Iris pigment epithelial cell (primary cell): ENCODE data around the gene AQP12A.

Source experiments
- DNase-seq: peaks from one replicate; pipeline ENCODE4 v3.0.0-alpha.2; 2011; ENCODE audit warnings: low read depth

AQP12A gene

DNA sequence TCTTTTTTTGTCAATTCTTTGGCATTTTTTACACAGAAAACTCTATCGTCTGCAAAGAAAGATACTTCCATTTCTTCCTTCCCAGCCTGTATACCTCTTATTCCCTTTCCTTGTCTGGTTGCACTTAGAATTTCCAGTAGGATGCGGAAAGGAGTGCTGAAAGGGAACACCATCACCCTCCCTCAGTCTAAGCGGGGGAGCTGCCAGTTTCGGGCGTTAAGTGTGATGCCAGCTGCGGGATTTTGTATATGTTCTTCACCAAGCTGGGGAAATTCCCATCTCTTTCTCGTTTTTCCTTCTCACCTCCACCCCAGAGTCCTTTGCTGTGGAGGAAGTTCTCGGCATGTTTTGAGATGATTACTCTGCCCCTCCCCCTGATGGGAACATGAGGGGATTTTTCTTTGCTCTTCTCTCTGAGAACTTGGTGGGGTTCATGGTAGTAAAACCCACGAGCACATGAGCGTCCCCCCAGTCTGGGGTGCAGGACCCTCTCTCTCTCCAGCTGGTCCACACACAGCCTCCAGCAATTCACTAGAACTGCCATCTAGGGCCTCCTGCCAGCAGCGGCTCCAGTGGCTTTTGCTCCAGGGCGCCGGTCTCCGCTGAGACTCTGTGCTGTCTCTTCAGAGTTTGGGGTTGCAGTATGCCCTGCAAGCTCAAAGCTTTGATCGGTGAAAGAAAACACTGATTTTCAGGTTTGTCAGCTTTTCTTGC, 15.5 kb downstream of the AQP12A start:
- no peak for DNase-seq

GRCh38 chr2:240707821-240708220, 16.2 kb downstream of the AQP12A start:
- no peak for DNase-seq

DNA sequence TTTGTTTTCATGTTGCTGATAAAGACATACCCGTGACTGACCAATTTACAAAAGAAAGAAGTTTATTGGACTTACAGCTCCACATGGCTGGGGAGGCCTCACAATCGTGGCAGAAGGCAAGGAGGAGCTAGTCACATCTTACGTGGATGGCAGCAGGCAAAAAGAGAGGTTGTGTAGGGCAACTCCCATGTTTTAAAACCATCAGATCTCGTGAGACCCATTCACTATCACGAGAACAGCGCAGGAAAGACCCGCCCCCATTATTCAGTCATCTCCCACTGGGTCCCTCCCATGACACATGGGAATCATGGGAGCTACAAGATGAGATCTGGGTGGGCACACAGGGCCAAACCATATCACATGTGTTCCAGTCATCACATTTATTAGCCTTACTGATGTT, 16.8 kb downstream of the AQP12A start:
- no peak for DNase-seq

DNA sequence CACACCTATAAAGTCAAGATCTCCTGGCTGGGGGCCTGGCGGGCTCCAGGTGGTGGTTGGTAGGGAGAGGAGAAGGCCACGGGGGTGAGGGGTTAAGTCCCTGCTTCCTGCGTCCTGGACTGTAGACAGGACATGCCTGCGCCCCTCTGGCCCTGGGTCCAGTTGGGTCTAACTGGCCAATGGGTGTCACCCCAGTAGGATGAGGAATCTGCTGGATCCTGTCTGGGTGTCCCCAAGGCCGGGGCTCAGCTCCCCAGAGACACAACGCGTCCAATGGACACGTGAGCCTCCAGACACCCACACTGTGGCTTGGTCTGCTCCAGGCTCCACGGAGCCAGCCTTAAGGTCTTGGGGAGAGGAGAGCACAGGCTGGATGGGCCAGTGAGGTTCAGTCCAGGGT, 19.6 kb downstream of the AQP12A start:
- DNase-seq, result no peak

DNA sequence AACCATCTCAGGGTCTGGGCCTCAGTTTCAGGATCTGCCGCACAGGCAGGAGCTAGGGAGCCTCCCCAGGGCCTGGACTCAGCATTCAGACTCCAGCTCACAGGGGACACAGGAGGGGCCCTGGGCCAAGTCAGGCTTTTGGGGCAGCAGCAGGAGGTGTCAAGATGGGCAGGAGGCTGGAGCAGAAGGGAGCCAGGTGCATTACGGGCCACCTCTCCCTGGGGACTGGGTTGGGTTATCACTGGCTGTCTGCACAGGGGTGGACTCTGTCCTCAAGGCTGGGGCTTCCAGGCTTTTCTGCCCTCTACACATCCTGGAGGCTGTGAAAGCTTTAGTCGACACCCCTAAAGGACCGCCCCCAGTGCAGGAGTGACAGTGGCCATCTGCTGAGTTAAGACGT, 20.0 kb downstream of the AQP12A start:
- DNase-seq, result no peak

DNA sequence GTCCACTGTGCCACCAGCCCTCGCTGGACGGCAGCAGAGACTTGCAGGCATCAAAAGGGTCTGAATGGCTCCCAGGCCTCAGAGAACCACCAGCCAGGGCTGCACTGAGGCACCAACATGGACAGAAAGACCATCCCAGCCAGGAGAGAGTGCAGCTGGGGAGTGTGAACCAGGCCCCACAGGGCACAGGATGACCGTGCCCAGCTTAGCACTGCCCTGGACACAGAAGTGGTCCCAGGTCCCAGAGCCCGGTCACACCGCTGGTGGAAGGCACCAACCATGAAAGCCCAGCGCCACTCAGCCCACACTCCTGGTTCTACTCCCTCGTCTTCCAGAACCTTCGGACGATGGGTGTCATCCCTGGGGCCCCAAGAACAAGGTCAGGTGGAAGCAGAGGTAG, 20.5 kb downstream of the AQP12A start:
- DNase-seq, result no peak

DNA sequence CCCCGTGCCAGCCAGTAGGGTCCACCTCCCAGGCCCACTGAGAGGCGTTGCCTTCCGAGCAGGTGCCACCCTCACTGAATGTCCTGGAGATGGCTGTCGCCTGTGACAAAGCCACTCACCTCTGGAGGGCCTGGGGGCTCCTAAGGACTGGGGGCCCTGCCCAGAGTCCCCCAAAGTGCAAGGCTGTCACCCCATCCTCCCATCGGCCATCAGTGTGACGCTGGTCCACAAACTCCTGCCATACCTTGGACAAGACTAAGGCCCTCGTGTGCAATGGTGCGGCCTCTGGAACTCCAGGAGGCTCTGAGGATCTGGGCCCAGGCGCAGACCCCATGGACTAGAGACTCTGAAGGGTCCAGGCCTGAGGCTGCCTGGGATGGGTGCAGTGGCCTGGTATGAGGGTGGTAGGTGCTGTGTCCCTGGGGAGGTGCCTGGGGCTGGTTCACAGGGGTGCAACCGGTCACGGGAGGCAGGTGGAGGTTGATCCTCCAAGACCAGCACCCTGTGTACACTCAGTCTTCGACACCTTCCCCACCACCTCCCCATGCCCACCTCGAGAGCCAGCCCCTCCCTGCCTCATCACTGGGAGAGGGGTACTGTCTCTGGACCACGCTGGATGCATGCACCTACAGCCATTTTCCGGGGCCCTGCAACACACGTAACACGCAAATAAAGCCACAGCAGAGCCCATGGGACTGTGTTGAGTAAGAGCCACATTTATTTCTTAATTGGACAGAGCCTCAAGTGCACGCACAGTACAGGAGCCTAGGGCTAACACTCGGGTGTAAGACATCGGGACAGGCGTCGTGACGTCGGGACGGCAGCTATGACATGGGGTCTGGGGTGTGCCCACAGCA, 21.6 kb downstream of the AQP12A start:
- DNase-seq, result no peak

DNA sequence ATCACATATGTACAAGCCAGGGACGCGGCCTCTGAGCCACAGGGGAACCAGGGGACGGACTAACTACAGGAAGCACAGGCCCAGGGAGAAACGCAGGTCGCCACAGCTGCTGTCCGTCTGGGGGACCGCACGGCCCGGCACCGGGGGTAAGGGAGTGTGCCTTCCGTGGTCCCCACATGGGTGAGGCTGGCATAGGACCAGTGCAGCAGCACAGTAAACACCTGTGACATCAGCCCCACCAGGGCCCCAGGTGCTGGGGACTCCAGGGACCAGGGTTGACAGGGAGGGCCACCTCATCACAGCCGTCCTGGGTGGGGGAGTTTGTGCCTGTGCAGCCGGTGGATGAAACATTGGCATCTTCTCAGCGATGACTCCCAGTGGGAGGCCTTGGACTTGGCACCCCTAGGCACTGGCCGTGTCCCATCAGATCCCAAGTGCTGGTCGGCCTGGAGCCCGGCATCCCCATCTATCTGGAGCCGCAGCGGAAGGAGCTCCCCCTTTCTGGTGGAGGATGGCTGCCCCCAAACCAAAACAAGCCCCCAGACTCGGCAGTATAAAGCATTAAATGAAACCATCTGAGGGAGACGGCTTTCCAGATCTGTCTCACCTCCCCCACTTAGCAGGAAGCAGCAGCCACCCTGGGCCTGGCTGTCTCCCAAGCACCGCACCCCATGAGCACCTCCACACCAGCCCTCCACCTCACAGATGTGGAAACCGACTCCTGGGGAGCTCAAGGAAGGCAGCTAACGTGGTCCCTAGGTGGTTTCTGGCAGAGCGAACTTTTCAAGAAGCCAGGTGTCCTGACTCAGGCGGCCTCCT, 22.5 kb downstream of the AQP12A start:
- no peak for DNase-seq

- DNase-seq, result no peak
These were observed 23.4 kb downstream of the AQP12A start for GRCh38 chr2:240714747-240715725.

GRCh38 chr2:240716130-240716798, 24.6 kb downstream of the AQP12A start:
- DNase-seq, result no peak

DNA sequence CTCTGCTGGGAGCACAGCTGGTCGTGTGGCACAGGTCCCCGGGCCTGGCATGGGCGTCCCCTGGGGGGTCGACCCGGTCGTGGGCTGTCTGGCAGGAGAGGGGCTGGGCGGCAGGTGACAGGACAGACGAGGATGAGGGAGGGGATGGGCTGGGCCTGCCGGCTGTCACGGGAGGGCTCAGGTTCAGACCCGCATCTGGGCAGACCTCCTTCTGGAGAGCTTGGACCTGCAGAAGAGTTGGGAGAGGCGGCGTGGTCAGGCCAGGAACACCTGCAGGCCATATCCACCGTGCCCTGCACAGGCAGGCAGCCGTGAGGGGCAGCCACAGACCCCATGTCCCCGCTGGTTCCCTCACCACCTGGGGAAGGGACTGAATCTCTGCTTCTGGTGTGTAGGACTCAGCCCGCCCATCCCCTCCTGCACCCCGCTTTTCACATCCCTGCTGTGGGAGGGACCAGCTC, 25.5 kb downstream of the AQP12A start:
- DNase-seq, result no peak

DNA sequence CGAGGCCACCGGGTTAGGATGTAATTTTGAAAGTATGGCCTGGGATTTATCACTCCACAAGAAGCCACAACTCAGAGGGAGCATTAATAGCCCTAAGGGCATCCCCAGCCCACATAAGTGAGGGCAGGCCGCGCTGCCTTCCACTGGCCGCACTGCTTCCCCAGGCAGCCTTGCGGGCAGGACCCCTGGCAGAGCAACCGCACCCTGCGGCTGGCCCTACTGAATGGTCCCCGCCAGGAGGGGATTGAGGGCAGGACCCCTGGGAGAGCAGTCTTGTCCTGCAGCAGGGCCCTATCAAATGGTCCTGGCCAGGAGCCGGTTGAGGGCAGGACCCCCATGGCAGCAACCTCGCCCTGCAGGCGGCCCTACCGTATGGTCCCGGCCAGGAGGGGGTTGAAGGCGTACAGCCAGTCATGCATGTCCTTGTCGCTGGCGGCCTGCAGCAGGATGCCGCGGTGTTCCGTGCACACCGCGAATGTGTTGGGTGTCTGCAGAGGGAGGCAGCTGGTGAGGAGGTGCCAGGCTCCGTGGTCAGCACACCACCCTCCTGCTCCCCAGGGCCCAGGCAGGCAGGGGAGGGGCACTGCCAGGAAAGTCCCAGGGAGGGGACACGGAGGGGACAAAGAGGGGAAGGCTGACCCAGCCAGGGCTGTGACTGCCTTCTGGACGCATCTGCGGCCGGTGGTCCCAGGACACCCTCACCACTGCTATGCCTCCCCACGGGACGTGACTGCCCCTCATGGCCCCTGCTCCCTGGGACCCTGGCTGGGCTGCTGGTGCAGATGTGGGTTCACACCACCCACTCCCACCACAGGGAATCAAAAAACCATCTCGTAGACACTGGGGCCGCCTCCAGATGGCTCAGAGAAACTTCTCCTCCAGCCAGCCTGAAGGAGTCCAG, 26.3 kb downstream of the AQP12A start:
- DNase-seq, result no peak

- no peak for DNase-seq
These were observed 27.3 kb downstream of the AQP12A start for GRCh38 chr2:240718896-240719490.

DNA sequence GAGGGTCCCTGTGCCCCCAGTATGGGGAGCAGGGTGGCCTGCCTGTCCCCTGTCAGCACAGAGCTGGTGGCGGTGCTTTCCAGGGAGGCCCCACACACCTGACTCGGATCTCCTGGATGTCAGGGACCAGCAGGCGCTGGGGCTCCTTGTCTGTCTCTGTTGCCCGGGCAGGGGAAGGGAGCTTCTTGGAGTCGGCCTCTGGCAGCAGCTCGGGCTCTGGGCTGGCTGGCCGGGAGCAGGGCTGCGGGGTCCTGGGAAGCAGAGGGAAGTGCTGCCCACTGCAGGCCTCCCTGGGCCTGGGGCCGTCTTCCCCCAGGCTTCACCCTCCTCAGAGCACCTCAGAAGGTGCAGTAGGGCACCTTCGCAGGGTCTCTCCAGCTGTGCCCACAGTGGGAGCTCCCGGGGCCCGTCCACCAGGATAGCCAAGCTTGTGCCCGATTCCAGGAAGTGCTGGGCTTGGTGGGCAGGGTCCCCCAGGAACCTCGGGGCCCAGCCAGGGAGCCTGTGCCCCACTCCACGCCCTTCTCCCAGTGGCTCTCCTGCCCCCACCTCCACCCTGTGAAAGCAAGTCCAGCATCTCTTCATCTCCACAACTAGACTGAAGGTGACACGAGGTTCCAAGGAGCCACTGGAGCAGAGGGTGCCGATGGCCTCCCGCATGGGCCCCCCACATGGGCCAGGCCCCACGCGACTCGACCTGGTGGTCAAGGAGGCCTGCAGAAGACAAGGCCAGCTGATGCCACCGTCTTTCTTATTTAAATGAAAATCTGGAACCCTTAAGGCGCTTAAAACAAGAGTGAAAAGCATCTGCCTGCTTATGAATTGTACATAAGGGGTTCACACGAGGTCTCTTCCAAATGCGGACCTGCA, 28.2 kb downstream of the AQP12A start:
- no peak for DNase-seq

- DNase-seq, result no peak
These were observed 29.3 kb downstream of the AQP12A start for GRCh38 chr2:240720686-240721595.

GRCh38 chr2:240721596-240722180, 30.0 kb downstream of the AQP12A start:
- no peak for DNase-seq

- DNase-seq, result no peak
These were observed 30.7 kb downstream of the AQP12A start for GRCh38 chr2:240722376-240722775.
